RWPE1 (cell line): ENCODE data around the gene SET.

Experiments
- CTCF ChIA-PET: fragments of 350-600 bp; sonication (Branson Sonifier 250); formaldehyde crosslinking; extraction: SDS; loops from one replicate; lab custom pipeline; 2021; lab: Yijun Ruan, JAX
- POLR2A ChIA-PET: fragments of 400-600 bp; formaldehyde crosslinking; extraction: SDS; loops from one replicate; lab custom pipeline; 2020; ENCODE audit warnings: antibody characterized with exemption; ENCODE audit not compliant: low non-redundant PET; lab: Yijun Ruan, JAX
- DNase-seq: peaks from one replicate; pipeline ENCODE4 v3.0.0; 2012; ENCODE audit warnings: low spot score
- H3K27ac ChIP-seq: fragments of 450-650 bp; 2 replicates; pipeline ENCODE4 v1.5.1; 2017
- CTCF ChIP-seq: fragments of 450-650 bp; conservative IDR thresholded peaks from 2 replicates; pipeline ENCODE4 v1.5.1; 2017; ENCODE audit warnings: low read depth, mild to moderate bottlenecking

The SET gene

GRCh38 chr9:128720841-128721486 lies 31.9 kb downstream of the SET start:
- H3K27ac ChIP-seq = peak overlapping the region; percentile 82
- no peak for DNase-seq
- TF ChIP-seq CTCF = no peak
- POLR2A ChIA-PET = no interaction called here
- CTCF ChIA-PET = interaction anchor here (0.5 to 0.7 kb wide), 2 partner anchors 28 to 155 kb away, joined by 3 to 5 read pairs; no protein-coding TSS in a partner anchor

- ChIA-PET CTCF (interaction anchor here (0.5 kb wide), 1 partner anchor 154 kb away, joined by 3 read pairs; no protein-coding TSS in a partner anchor), POLR2A (no interaction called here)
- TF ChIP-seq CTCF = no peak
- DNase-seq = no peak
- peak overlapping the region; percentile 82 for H3K27ac ChIP-seq
Measured at GRCh38 chr9:128721487-128722010, 32.5 kb downstream of the SET start.

- no peak for TF ChIP-seq CTCF
- ChIA-PET CTCF (interaction anchor here (0.6 to 2.5 kb wide), 4 partner anchors 11 to 598 kb away, joined by 4 to 16 read pairs (median 6); partner anchors contain the start of gene ENDOG), POLR2A (interaction anchor here (0.6 kb wide), 1 partner anchor 858 kb away, joined by 3 read pairs; no protein-coding TSS in a partner anchor)
- DNase-seq = no peak
- H3K27ac ChIP-seq = peak overlapping the region; percentile 82
Measured at GRCh38 chr9:128722380-128723351, 33.6 kb downstream of the SET start.

- H3K27ac ChIP-seq = peak overlapping the region; percentile 82
- peak; percentile 45 for DNase-seq
- POLR2A ChIA-PET = interaction anchor here (1.1 kb wide), 2 partner anchors 17 to 39 kb away, joined by 3 to 4 read pairs; no protein-coding TSS in a partner anchor
- CTCF ChIA-PET = interaction anchor here (0.6 to 2.5 kb wide), 4 partner anchors 10 to 200 kb away, joined by 3 to 16 read pairs (median 4); partner anchors contain the start of genes ENDOG and PKN3
- TF ChIP-seq CTCF = no peak
Measured at GRCh38 chr9:128723352-128723865, 34.4 kb downstream of the SET start.

- ChIA-PET POLR2A (interaction anchor here (0.7 to 1.2 kb wide), 4 partner anchors 18 to 40 kb away, joined by 3 to 4 read pairs (median 3); no protein-coding TSS in a partner anchor), CTCF (interaction anchor here (0.6 to 2.5 kb wide), 7 partner anchors 9 to 199 kb away, joined by 3 to 16 read pairs (median 3); partner anchors contain the start of genes ENDOG and PKN3)
- TF ChIP-seq CTCF = no peak
- peak; percentile 100 for DNase-seq
- peak within 1 kb of the TSS; percentile 82 for H3K27ac ChIP-seq
Measured at GRCh38 chr9:128723866-128724743, 35.1 kb downstream of the SET start, which contains the start of gene ZDHHC12. TSS of gene ZDHHC12 (minus strand) at chr9:128724127. CDS start at chr9:128724093, 34 bp downstream.
